NOMO-1 treated with dmso at 0.1 percent for 144 hours (cell line): ENCODE measurements around the gene SNAI1.

ENCODE experiments used
- DNase-seq: peaks from one replicate; lab custom pipeline; 2025; ENCODE audit not compliant: unreplicated experiment; lab: John Stamatoyannopoulos, UW

The SNAI1 gene

DNA sequence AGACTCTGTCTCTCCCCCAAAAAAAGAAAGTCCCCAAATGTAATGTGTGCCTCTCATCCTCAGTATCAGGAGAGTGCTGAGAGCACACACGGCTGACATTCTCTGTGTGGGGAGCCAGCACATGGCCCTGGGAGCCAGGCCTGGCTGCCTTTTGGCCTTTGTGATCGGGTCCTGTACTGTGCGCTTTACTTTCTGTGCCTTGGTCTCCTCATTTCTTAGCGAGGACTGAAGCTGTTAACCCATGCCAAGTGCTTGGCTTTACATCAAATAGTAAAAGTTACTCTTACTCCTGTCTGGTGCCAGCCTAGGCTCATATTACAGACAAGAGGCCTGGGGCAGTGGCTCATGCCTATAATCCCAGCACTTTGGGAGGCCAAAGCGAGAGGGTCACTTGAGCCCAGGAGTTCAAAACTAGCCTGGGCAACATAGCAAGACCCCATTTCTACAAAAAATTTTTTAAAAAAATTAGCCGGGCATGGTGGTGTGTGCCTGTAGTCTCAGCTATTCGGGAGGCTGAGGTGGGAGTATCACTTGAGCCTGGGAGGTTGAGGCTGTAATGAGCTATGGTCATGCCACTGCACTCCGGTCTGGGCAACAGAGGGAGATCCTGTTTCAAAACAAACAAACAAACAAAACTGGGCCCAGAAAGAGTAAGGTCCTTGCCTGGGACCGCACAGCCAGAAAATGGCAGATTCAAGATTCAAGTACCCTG lies 50.3 kb downstream of the SNAI1 start:
- DNase-seq: no peak

DNA sequence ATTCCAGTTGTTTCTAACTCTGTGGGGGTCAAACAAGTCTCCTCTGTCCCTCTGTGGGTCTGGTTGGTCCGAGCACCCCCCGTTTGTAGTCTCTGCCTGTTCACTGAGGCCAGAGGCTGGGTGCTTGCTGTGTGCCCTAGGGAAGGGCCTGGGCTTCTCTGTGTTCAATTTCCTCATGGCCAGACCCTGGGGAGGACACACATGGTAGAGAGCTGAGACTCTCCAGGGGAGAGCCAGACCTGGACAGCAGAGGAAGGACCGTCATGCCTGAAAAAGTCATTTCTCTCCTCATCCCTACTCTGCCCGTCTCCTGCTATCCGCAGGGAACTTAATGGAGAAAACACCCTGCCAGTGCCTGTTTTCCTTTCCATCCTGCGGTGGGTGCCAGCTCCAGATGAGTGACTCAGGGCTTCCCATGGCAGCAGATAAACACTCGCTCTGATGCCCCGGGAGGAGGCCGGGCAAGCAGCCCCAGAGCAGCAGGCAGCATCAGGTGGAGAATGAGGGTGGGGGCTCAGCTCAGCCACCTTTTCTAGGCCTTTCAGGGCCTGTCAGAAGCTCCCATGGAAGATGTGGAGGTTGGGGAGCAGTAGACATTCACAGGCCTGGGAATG lies 51.9 kb downstream of the SNAI1 start:
- no peak for DNase-seq

DNA sequence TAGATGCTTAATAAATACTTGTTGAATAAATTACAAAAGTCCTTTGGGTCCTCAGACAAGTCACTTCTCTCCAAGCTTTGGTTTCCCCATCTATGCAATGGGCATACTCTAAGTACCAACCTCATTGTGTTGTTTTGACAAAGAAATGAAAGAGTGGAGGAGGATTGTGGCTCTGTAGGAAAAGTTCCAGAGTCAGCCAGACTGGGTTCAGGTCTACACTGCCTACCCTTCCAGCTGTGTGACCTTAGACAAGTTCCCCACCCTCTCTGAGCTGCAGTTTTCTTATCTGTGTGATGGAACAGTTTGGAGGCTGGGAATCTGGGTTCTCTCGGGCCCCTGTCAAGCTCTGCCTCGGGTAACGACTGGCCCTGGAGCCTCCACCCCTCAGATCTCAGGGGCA lies 53.9 kb downstream of the SNAI1 start:
- no peak for DNase-seq

DNA sequence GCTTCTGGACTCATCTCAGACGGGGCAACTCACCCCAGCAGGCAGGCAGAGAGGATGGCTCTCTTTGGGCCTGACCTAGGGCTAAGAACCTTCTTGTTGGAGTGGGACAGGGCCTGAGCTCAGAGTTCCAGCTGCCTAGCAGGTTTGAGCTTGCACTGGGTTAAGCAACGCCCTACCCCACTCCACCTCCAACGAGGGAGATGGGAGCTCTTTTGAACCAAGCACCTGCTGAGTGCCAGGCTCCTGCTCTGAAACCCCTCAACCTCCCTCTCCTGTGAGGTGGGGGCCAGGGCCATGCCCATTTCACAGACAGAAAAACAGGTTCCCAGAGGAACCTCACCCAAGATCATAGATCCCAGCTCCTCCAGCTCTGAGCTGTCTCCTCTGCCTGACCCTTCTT lies 54.3 kb downstream of the SNAI1 start:
- no peak for DNase-seq

DNA sequence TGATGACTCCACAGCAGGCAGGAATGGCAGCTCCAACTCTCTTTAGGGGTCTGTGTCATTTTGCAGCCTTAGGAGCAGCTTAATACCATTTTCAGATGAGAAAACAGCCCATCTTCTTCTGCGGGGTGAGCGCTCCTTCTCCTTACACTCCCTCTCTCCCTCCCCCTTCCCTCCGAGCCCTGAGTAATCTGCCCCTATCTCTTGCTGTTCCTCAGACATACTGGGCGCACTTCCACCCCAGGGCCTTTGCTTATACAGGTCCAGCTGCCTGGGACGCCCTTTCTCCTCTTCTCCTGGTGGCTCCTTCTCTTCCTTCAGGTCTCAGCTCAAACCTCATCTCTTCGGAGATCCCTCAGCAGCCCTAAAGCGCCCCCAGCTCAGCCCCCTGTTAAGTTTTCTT lies 54.8 kb downstream of the SNAI1 start:
- DNase-seq: no peak

DNA sequence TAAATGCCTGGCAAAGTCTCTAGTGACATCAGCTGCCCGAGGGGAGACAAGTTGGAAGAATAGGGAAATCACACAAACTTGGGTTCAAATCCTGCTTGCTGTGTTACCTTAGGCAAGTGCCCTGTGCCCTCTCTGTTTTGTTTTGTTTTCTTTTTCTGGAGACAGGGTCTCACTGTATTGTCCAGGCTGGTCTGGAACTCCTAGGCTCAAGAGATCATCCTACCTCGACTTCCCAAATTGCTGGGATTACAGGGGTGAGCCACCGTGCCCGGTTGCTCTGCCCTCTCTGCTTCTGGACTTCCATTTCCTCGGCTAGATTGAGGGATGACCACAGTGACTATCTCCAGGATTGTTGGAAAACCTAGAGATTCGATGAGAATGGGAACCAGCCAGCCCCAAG lies 55.4 kb downstream of the SNAI1 start:
- no peak for DNase-seq
